ENCODE measurements around the gene AGL. TPM values are rescaled to one million over a fixed set of nuclear protein-coding genes. Genes with fewer than 3 reads are reported as not detected.
"Not testable (repeated sequence)": the region's sequence is repeated elsewhere in the genome, so short reads cannot be mapped to it uniquely, and the experiment has no call there.

Gene AGL
- total RNA-seq, 1 donor from 2014 or later, result 14.3 TPM

GRCh38 chr1:99843760-99844159 lies 6.4 kb upstream of the AGL start:
- Mint-ChIP-seq H3K27me3 (ENCODE audit: unreplicated experiment) (peaks cover 6% of the 10 kb centered on the region), H3K4me1 (ENCODE audit: unreplicated experiment) (no peaks in the 10 kb centered on the region), H3K4me3 (ENCODE audit: unreplicated experiment) (no peak overlapping the region), H3K27ac (ENCODE audit: unreplicated experiment) (no peak overlapping the region), H3K9me3 (ENCODE audit: unreplicated experiment) (peaks cover 7% of the 10 kb centered on the region), H3K36me3 (ENCODE audit: unreplicated experiment) (no peaks in the 10 kb centered on the region)
- no peak for TF ChIP-seq CTCF (IDR thresholded peaks at IDR 0.05)
- DNase-seq (ENCODE audit: extremely low spot score, unreplicated experiment), result no peak

DNA sequence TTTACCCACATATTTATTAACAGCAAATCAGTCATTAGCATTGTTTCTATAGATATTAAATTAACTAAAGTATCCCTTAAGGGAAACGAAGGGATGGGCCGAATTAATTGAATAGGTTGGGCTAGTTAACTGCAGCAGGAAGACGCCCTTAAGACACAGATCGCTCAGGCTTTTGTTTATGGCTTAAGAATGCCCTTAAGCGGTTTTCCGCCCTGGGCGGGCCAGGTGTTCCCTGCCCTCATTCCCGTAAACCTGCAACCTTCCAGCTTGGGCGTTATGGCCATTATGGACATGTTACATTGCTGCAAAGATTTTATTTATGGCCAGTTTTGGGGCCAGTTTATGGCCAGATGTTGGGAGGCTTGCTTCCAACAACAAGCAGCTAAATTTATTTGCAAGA lies 5.0 kb upstream of the AGL start:
- not testable (repeated sequence) for DNase-seq (ENCODE audit: extremely low spot score, unreplicated experiment); H3K36me3 Mint-ChIP-seq (ENCODE audit: unreplicated experiment); H3K4me1 Mint-ChIP-seq (ENCODE audit: unreplicated experiment); H3K27ac Mint-ChIP-seq (ENCODE audit: unreplicated experiment); H3K9me3 Mint-ChIP-seq (ENCODE audit: unreplicated experiment); H3K27me3 Mint-ChIP-seq (ENCODE audit: unreplicated experiment); H3K4me3 Mint-ChIP-seq (ENCODE audit: unreplicated experiment)

DNA sequence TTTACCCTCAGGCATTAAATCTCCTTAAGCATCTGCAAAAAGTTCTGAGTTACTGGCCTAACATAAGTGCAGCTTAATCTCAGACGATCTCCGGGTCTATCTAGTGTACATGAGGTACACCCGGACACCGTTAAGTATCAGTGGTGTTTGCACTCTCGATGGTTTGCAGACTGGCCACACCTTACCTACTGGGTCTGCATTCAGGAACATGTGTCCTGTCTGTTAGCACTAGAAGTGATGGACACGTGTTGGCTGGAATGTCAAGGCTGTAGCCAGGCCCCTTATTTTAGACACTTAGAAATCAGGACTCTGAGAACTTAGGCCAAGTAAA lies 783 bp upstream of the AGL start:
- no peak for TF ChIP-seq CTCF (IDR thresholded peaks at IDR 0.05)
- Mint-ChIP-seq H3K4me1 (ENCODE audit: unreplicated experiment) (peaks cover 21% of the 10 kb centered on the region), H3K4me3 (ENCODE audit: unreplicated experiment) (peak overlapping the region; percentile 95), H3K27me3 (ENCODE audit: unreplicated experiment) (peaks cover 4% of the 10 kb centered on the region), H3K9me3 (ENCODE audit: unreplicated experiment) (no peaks in the 10 kb centered on the region), H3K27ac (ENCODE audit: unreplicated experiment) (peak overlapping the region; percentile 56), H3K36me3 (ENCODE audit: unreplicated experiment) (peaks cover 5% of the 10 kb centered on the region)
- no peak for DNase-seq (ENCODE audit: extremely low spot score, unreplicated experiment)

GRCh38 chr1:99850459-99851291 lies 514 bp downstream of the AGL start:
- H3K9me3 Mint-ChIP-seq (ENCODE audit: unreplicated experiment), result no peaks in the 10 kb centered on the region
- H3K36me3 Mint-ChIP-seq (ENCODE audit: unreplicated experiment), result peaks cover 5% of the 10 kb centered on the region
- H3K27me3 Mint-ChIP-seq (ENCODE audit: unreplicated experiment), result peaks cover 4% of the 10 kb centered on the region
- H3K4me1 Mint-ChIP-seq (ENCODE audit: unreplicated experiment), result peaks cover 21% of the 10 kb centered on the region
- no peak for DNase-seq (ENCODE audit: extremely low spot score, unreplicated experiment)
- no peak for TF ChIP-seq CTCF (IDR thresholded peaks at IDR 0.05)
- peak overlapping the region; percentile 93 for H3K27ac Mint-ChIP-seq (ENCODE audit: unreplicated experiment)
- H3K4me3 Mint-ChIP-seq (ENCODE audit: unreplicated experiment), result peak overlapping the region; percentile 95

GRCh38 chr1:99851850-99852454 lies 1.8 kb downstream of the AGL start:
- Mint-ChIP-seq H3K27ac (ENCODE audit: unreplicated experiment) (no peak overlapping the region), H3K4me3 (ENCODE audit: unreplicated experiment) (peak overlapping the region; percentile 37), H3K27me3 (ENCODE audit: unreplicated experiment) (no peaks in the 10 kb centered on the region), H3K4me1 (ENCODE audit: unreplicated experiment) (peaks cover 21% of the 10 kb centered on the region), H3K36me3 (ENCODE audit: unreplicated experiment) (peaks cover 5% of the 10 kb centered on the region), H3K9me3 (ENCODE audit: unreplicated experiment) (no peaks in the 10 kb centered on the region)
- no peak for DNase-seq (ENCODE audit: extremely low spot score, unreplicated experiment)
- TF ChIP-seq CTCF (IDR thresholded peaks at IDR 0.05), result no peak
